HS-27A (cell line): ENCODE data around the gene LIFR.
"Not testable (repeated sequence)": the region's sequence is repeated elsewhere in the genome, so short reads cannot be mapped to it uniquely, and the experiment has no call there.

Experiments
- DNase-seq: peaks from one replicate; pipeline ENCODE4 v3.0.0-alpha.2; 2012; ENCODE audit warnings: low read depth, missing footprints

Gene LIFR

GRCh38 chr5:38556599-38557307, at the start of gene LIFR:
LIFR (minus strand) TSS chr5:38556646; CDS start chr5:38530647, 25,999 bp downstream.
- peak; percentile 63 for DNase-seq

GRCh38 chr5:38605610-38606009, 49.2 kb upstream of the LIFR start:
- no peak for DNase-seq

GRCh38 chr5:38603691-38604090, 47.2 kb upstream of the LIFR start:
- no peak for DNase-seq

- no peak for DNase-seq
Measured at GRCh38 chr5:38602641-38603040, 46.2 kb upstream of the LIFR start.

GRCh38 chr5:38601863-38602298, 45.4 kb upstream of the LIFR start:
- no peak for DNase-seq

- no peak for DNase-seq
Measured at GRCh38 chr5:38601133-38601862, 44.9 kb upstream of the LIFR start.

- no peak for DNase-seq
Measured at GRCh38 chr5:38600329-38601045, 44.0 kb upstream of the LIFR start.

- not testable (repeated sequence) for DNase-seq
Measured at GRCh38 chr5:38599751-38600150, 43.3 kb upstream of the LIFR start.

GRCh38 chr5:38598994-38599617, 42.7 kb upstream of the LIFR start:
- no peak for DNase-seq

- DNase-seq: no peak
Measured at GRCh38 chr5:38598296-38598993, 42.0 kb upstream of the LIFR start.

- no peak for DNase-seq
Measured at GRCh38 chr5:38596981-38597380, 40.5 kb upstream of the LIFR start.

GRCh38 chr5:38595132-38595745, 38.8 kb upstream of the LIFR start:
- DNase-seq: no peak

GRCh38 chr5:38593959-38594358, 37.5 kb upstream of the LIFR start:
- DNase-seq: no peak

GRCh38 chr5:38591523-38591849, 35.0 kb upstream of the LIFR start:
- no peak for DNase-seq

- DNase-seq: no peak
Measured at GRCh38 chr5:38590838-38591522, 34.5 kb upstream of the LIFR start.

- no peak for DNase-seq
Measured at GRCh38 chr5:38589629-38590028, 33.2 kb upstream of the LIFR start.

GRCh38 chr5:38585816-38586215, 29.4 kb upstream of the LIFR start:
- no peak for DNase-seq

GRCh38 chr5:38583500-38583899, 27.1 kb upstream of the LIFR start:
- DNase-seq: no peak

GRCh38 chr5:38582975-38583319, 26.5 kb upstream of the LIFR start:
- DNase-seq: no peak

- DNase-seq: no peak
Measured at GRCh38 chr5:38582293-38582974, 26.0 kb upstream of the LIFR start.
